GM19099 (cell line): ENCODE results near the gene TIMM22.

ENCODE experiments used
- POLR2A ChIP-seq: IDR thresholded peaks from 3 replicates; pipeline ENCODE4 v1.6.1; 2011; ENCODE audit warnings: low read depth; ENCODE audit not compliant: insufficient read length; ENCODE audit errors: extremely low read depth

The TIMM22 gene

DNA sequence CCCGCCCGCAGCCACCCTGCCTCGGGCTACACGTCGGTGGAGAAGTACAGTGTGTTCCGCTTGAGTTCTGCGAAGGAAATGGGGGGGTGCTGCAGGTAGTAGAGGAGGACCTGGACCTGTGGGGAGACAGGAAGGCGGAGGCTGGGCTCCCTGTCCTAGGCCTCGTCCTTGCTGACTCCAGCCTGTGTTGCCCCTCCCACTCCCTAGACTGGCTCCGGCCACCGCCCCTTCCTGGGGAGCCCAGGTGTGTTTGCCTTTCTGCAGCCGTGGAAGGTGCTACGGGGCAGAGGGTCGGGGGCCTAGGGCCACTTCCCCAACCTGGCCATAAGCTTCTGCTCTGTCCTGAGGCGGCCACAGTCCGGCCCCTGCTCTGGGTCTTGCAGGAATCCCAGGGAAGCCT is 9.1 kb downstream of the TIMM22 start:
- TF ChIP-seq POLR2A = no peak

DNA sequence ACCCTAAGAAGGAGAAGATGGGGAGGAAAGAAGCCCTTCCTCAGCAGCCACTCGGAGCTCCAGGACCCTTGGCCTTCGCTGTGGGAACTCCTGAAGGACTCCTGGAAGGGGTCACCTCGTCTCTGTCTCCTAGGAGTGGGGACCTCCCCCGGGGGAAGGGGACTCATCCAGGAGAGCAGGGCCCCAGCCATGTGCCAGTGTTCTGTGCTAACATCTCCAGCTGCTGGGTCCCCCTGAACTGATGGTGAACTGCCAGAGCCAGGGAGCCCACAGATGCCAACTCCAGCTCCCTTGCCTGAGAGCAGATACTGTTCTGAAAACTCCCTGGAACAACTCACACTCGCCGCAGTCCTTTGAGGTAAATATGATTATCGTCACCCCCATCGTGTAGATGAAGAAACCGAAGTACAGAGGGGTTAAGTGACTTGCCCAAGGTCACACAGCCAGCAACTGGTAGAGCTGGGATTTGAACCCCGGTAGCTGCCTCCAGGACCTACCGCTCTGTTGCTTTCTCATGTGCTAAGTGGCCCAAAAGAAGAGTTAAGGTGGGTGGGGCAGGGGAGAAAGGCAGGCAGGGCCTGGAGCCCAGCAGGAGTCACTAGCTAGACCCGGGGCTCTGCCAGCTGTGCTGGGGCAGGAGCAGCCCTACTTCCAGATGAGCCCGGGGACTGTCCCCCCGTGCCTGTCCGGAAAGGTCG is 10.5 kb downstream of the TIMM22 start:
- TF ChIP-seq POLR2A = no peak

DNA sequence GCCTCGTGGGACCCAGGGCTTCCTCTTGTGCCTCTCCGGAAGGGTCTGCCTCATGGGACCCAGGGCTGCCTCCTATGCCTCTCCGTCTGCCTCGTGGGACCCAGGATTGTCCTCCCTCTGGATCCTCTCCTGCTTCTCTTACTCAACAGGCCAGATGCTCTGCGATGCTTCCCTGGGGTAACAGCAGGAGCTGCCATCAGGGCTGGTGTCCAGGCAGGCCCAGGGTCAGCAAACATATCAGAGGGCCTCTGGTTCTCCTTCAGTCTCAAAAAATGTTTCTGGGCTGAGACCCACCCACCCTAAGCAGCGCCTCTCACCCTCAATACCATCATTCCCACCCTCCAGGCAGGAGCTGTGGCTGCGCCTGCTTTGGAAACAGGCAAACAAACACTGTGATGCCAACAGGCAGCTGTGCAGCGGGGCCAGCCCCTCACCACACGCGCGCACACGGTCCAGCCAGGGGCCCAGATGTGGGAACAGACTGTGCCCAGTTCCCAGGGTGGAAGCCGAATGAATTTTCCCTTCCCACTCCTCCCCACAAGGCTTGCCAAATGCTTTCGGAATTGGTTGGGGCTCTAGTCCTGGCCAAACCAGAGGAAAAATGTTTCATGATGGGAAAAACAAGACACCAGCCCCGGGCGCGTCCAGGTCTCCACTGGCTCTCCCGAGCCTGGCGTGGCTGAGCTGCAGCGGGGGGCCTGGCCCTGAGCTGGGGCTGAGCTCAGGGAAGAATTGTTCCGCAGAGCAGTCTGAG is 11.3 kb downstream of the TIMM22 start:
- no peak for TF ChIP-seq POLR2A

DNA sequence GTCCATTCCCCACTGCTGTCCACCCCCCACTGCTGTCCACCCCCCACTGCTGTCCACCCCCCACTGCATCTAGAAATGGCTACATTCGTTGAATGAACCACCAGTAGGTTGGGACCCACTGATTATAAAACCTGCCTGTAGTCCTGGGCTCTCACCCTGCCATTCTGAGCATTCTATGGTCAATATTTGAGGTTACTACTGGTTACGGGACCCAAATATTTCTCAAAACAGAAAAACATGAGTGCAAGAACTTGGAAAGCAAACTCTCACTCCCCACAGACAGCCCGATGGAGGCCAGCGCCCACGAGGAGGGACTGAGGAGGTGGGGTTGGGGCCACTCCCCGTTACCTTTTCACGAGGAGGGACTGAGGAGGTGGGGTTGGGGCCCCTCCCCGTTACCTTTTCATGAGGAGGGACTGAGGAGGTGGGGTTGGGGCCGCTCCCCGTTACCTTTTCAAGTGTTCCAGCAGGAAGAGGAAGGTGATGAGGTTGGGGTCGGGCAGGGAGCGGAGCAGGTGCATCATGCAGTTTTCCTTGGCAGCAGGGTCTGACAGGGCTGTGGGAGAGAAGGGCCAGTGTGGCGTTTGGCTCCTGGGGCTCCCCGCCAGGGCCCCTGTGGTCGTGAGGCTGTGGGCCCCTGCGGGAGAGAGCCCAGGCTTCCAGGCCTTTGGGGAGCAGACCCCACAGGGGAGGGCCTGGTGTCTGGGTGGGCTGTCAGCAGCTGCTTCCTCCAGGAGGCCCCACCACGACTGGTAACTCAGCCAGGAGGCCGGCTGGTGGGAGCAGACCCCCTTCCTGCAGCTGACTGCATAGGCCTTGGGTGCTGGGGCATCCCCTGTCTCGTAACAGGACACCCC is 12.5 kb downstream of the TIMM22 start:
- TF ChIP-seq POLR2A = no peak

DNA sequence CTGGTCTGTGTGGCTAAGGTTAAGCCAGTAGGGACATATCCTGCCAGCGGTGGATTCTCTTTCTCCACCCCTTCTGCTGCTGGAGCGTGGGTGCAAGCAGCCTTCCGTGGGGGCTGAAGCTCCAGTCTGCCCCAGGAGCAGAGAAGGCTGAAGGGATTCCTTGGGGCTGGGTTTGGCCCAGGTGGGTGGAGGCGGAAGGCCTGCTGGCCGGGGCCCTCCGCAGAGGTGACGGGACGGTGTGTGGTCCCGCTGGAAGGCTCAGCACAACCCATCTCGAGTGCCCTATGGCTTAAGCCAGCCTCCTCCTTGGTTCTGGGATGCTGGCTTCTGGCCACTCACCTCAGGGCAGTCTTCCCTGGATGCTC is 13.1 kb downstream of the TIMM22 start:
- no peak for TF ChIP-seq POLR2A

DNA sequence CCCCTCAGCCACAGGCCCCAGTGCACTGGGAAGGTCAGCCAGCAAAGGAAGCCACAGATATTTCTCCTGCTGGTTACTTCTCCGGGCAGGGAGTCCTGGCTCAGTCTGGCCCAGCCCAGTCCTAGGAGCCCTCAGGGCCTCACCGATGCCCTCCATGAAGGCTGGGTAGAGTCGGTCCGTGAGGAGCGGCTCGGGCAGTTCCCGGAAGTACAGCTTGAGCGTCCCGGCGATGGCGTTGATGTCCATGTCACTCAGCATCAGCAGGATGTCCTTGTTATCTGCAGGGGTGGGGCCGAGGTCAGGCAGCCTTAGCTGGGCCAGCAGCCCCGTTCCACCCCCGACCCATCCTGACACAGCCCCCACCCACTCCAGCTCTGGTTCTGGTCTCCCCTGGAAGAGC is 13.7 kb downstream of the TIMM22 start:
- TF ChIP-seq POLR2A = no peak

DNA sequence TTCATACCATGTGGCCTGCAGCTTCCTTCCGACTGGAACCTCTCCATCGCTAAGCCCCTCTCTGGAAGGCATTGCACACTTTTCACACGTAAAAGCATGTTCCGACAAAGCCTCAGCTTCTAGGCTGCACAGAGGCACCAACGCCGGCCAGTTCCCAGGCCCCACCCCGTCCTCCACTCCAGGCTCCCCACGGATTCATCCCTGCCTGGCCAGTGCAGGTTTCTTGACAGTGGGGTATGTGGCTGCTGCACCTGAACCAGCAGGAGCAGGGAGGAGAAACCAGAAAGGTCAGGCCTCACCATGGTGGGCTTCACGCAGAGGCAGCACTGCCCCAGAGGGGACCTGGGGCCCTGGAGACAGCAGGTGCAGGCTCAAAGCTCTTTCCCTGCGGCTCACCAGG is 14.2 kb downstream of the TIMM22 start:
- TF ChIP-seq POLR2A = no peak

DNA sequence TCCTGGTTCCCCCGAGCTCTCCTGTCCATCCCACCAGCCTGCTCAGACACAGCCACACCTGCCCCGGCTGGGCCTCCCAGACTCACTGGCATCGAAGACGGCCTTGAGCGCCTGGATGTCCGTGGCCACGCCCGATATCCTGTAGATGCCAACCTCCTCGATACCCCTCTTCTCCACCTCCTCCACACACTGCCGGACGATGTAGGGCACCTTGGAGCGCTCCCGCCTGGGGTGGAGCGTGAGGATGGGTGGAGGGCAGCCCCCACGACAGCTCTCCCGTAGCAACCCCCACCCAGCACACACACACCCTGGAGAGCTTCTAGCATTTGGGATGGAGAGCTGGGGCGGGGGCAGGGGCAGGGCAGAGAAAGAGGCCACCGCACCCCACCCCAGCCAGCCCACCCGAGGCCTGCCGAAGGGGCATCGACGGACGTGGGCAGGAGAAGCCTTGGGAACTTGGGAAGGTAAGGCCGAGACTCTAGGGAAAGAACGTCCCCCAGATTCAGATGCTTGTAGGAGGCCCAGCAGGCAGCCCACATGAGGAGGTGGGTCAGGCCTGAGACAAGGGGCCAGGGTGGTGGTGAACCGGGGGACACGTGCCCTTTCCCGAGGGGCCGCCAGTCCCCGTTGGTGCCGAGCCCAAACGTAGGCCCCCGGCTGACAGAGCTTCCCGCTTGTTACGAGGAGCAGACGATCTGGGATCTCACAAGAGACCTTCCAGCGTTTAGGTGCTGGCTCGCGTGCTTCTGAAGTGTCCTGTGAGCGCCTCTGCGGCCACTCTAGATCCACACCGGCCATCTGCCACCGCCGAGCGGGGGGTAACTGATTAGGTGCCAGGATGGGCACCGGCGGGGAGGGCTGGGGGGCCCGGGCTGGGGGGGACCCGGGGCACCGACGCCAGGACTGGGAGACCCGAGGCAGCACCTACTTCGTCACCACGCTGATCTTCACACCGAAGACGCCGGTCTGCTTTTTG is 15.1 kb downstream of the TIMM22 start:
- no peak for TF ChIP-seq POLR2A

DNA sequence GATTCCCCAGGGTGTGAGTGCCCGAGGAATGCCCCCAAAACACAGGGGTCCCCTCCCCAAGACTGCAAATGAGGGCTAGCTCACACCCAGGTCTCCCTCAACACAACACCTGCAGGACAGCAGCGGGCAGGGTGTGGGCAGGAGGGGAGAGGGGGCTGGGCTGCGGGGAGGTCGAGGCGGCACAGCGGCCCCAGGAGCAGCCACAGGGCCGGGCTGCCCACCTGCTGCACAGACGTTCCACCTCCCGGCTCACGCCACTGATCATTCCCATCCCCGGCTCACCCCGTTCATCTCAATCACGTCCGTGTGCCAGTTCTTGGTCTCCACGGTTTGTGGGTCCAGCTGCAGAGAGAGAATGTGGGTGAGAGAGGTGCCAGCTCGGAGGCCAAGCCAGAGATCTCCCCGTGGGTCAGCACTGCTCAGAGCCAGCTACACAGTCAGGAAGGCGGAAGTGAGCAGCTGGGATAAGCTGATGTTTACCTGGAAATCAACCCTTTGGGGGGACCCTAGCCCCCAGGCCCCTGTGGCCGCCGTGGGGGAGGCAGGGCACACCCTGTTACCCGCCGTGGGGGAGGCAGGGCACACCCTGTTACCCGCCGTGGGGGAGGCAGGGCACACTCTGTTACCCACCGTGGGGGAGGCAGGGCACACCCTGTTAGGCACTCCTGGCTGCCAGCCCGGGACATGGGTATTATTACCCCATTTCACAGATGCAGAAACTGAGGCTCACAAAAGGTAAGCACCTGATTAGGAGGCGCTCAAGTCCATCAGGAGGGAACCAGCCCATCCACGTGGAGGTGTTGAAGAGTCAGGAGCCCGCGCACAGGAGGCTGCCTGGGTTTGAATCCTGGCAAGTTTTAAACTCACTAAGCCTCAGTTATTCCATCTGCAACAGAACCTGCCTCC is 16.1 kb downstream of the TIMM22 start:
- TF ChIP-seq POLR2A = no peak

DNA sequence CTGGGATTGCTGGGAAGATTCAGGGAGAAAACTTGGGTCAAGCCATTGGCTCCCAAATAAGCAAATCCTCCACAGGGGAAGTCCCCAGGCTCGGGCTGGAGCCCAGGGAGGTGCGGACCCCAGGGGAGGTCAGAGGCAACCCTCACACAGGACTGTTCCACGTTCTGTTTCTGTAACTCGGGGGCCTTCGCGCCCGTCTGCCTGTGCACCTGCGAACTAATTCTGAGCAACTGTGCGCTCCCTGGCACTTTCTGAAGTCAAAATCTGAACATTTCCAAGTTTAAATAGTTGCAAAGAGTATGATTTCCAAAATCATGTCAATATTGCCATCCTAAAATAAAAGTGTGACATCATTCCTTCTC is 16.8 kb downstream of the TIMM22 start:
- no peak for TF ChIP-seq POLR2A

DNA sequence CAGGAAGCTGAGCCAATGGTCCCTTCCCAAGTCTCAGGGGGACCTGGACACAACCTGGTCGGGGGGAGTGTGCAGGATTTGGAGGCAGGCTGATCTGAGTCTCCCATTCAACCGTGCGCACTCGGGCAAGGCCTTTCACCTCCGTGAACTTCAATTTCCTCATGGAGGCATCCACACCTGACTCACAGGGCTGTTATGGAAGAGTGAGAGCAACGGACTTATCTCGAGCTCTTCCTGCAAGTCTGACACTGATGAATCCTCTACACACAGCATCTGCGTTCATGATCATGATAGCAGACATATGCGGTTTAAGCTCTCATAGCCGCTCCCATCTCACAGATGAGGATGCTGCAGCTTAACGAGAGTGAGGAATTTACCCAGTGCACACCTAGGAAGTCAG is 21.6 kb downstream of the TIMM22 start:
- TF ChIP-seq POLR2A = no peak

DNA sequence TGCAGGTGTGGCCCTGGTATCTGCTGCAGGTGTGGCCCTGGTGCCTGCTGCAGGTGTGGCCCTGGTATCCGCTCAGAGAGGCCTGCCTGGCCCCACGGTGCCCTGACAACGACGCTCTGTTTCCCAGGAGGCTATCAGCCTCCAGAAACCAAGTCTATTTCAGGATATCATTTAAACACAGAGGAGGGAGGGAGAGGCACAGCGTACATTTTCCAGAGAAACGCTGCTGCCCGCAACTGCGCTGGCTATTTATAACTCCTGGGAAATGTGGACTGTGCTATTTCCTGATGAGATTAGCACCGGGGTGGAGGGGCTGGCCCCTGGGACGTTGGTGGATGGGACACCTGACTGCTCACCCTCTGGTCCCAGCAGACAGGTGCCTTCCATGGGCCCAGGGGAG is 22.5 kb downstream of the TIMM22 start:
- no peak for TF ChIP-seq POLR2A

DNA sequence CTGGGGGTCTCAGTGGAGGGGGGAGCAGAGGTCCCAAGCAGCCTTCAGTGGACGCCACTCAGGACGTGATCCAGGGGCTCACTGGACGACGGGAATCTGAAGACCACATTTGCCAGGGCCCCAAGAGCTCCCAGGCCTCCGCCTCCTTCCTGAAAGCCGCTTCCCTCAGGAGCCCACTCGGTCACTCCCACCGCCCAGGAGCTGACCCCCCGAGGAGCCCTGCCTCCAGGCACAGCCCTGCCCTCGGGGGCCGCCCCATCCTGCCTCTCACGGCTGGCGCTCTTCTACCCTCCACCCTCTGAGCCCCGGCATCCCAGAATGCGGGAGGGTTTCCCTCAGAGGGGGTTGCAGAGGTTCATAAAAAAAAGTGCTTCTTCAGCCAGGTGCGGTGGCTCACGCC is 24.2 kb downstream of the TIMM22 start:
- no peak for TF ChIP-seq POLR2A
